Liver (tissue), 3 donors: ENCODE measurements around the gene GLTPD2.

ENCODE experiments used
- FOXA1 ChIP-seq: IDR thresholded peaks from 2 replicates; pipeline ENCODE4 v1.6.1; 2016; ENCODE audit warnings: antibody characterized with exemption
- GABPA ChIP-seq, 2 donors: IDR thresholded peaks in 1 of 2; conservative IDR thresholded peaks in 1 of 2; 2 replicates each; pipeline ENCODE4 v1.6.1; 2016; ENCODE audit warnings: antibody characterized with exemption in 2 of 2, mild to moderate bottlenecking in 1 of 2, moderate library complexity in 1 of 2
- HNF4A ChIP-seq, 2 donors: conservative IDR thresholded peaks; 2 replicates each; pipeline ENCODE4 v1.6.1; 2016; ENCODE audit warnings: antibody characterized with exemption in 2 of 2, mild to moderate bottlenecking in 2 of 2
- NR2F2 ChIP-seq: IDR thresholded peaks from 2 replicates; pipeline ENCODE4 v1.6.1; 2016; ENCODE audit warnings: antibody characterized with exemption
- SP1 ChIP-seq: IDR thresholded peaks from 2 replicates; pipeline ENCODE4 v1.6.1; 2018; ENCODE audit warnings: antibody characterized with exemption, mild to moderate bottlenecking
- TAF1 ChIP-seq: conservative IDR thresholded peaks from 2 replicates; pipeline ENCODE4 v1.6.1; 2016; ENCODE audit warnings: antibody characterized with exemption, mild to moderate bottlenecking
- YY1 ChIP-seq: IDR thresholded peaks from 2 replicates; pipeline ENCODE4 v1.6.1; 2016; ENCODE audit warnings: antibody characterized with exemption, mild to moderate bottlenecking
- TF ChIP-seq, protein P1 (sequence below): fragments of 150-350 bp; IDR thresholded peaks from 2 replicates; pipeline ENCODE4 v1.5.1; 2017; ENCODE audit warnings: improper control_type of control experiment, low read depth, low read length; ENCODE audit not compliant: missing input control
- TF ChIP-seq, protein P2 (sequence below): IDR thresholded peaks from 2 replicates; pipeline ENCODE4 v1.6.1; 2016; ENCODE audit warnings: antibody characterized with exemption
- donor health status: healthy.
- donor health status: healthy.

DNA sequence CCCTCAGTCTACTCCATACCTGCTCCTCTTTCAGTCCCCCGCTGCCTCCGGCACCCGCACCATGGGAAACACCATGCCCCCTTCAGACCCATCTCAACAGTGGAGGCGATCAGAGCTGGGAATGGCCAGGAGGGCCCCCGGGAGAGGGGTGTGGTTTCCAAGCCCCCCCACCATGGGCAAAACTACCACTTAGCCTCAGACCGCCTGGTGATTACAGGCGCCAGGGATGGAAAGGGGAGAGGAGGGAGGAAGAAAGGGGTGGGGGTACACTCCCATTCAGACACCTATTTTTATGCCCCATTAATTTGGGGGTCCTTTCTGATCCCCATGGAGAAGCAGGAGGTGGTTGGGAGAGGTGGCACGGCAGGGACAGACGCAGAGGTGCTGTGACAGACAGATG is 13.5 kb downstream of the GLTPD2 start, which contains the start of gene C17orf114:
- TF ChIP-seq, protein P1, sequence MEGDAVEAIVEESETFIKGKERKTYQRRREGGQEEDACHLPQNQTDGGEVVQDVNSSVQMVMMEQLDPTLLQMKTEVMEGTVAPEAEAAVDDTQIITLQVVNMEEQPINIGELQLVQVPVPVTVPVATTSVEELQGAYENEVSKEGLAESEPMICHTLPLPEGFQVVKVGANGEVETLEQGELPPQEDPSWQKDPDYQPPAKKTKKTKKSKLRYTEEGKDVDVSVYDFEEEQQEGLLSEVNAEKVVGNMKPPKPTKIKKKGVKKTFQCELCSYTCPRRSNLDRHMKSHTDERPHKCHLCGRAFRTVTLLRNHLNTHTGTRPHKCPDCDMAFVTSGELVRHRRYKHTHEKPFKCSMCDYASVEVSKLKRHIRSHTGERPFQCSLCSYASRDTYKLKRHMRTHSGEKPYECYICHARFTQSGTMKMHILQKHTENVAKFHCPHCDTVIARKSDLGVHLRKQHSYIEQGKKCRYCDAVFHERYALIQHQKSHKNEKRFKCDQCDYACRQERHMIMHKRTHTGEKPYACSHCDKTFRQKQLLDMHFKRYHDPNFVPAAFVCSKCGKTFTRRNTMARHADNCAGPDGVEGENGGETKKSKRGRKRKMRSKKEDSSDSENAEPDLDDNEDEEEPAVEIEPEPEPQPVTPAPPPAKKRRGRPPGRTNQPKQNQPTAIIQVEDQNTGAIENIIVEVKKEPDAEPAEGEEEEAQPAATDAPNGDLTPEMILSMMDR: no peak
- no peak for TF ChIP-seq GABPA (IDR thresholded peaks at IDR 0.05 in 1 of 2, conservative IDR thresholded peaks at IDR 0.05 in 1 of 2)
- no peak for TF ChIP-seq SP1
- TF ChIP-seq YY1: no peak
- no peak for TF ChIP-seq NR2F2
- TF ChIP-seq, protein P2, sequence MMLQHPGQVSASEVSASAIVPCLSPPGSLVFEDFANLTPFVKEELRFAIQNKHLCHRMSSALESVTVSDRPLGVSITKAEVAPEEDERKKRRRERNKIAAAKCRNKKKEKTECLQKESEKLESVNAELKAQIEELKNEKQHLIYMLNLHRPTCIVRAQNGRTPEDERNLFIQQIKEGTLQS: no peak
- no peak for TF ChIP-seq FOXA1
- no peak for TF ChIP-seq HNF4A (conservative IDR thresholded peaks at IDR 0.05)
- TF ChIP-seq TAF1: no peak
